Measurements from ENCODE around the gene ASPSCR1. TPM values are rescaled to one million over a fixed set of nuclear protein-coding genes. Genes with fewer than 3 reads are reported as not detected.
A peak's percentile ranks its signal among the peaks of the same experiment; 100 is the strongest.

The ASPSCR1 gene
- 10 to 100 TPM; 17.9 to 57.4 TPM for total RNA-seq

GRCh38 chr17:81977211-81977808 lies at the start of gene ASPSCR1:
ASPSCR1 (plus strand) TSS chr17:81977629; CDS start chr17:81977647, 18 bp downstream.
- intact Hi-C loops (cut with DNase I): no loop called here
- peak; percentile 92 to 95 (median 94) for DNase-seq
- peak; percentile 94 for ATAC-seq
- Histone ChIP-seq H3K4me3 (peak within 1 kb of the TSS; percentile 70), H3K27ac (peak within 1 kb of the TSS; percentile 88 to 94 (median 92)), H3K27me3 (no peaks in the 10 kb centered on the region), H3K9me3 (no peaks in the 10 kb centered on the region), H3K4me1 (peaks cover 20% of the 10 kb centered on the region), H3K36me3 (replicated peaks in 1 of 2; ENCODE audit: insufficient read depth in 1 of 2, low read depth in 2 of 2) (no peaks in the 10 kb centered on the region)
- TF ChIP-seq CTCF (IDR thresholded peaks at IDR 0.05): peak in 1 of 7 experiments; percentile 17
- TF ChIP-seq POLR2A (IDR thresholded peaks at IDR 0.05): peak; percentile 79 to 89 (median 83)
- WGBS, 2 donors: 0% methylated on average over 3 to 73 of the region's 76 CpGs

- Histone ChIP-seq H3K27me3 (no peaks in the 10 kb centered on the region), H3K4me3 (peak within 1 kb of the TSS; percentile 85 to 98), H3K4me1 (peaks cover 48% of the 10 kb centered on the region), H3K27ac (peak within 1 kb of the TSS; percentile 89 to 98 (median 96)), H3K36me3 (replicated peaks in 1 of 2; ENCODE audit: insufficient read depth in 1 of 2, low read depth in 2 of 2) (no peaks in the 10 kb centered on the region), H3K9me3 (no peaks in the 10 kb centered on the region)
- DNase-seq: peak; percentile 90 to 94 (median 94)
- WGBS, 2 donors: 1% methylated on average over 82 of the region's 98 CpGs; no CpG with 5 or more reads in 1 of the 2 donors
- intact Hi-C loops (cut with DNase I): no loop called here
- peak; percentile 73 for ATAC-seq
- TF ChIP-seq POLR2A (IDR thresholded peaks at IDR 0.05): peak; percentile 32 to 53 (median 52)
- TF ChIP-seq CTCF (IDR thresholded peaks at IDR 0.05): peak in 3 of 7 experiments; percentile 13 to 42 (median 15)
Measured at GRCh38 chr17:81927653-81928543, 49.5 kb upstream of the ASPSCR1 start, which contains the start of gene MAFG. MAFG (minus strand) TSS chr17:81927735; CDS start chr17:81923185, 4,550 bp downstream.

GRCh38 chr17:81928544-81929252 lies 48.7 kb upstream of the ASPSCR1 start:
- Histone ChIP-seq H3K4me3 (peak overlapping the region in 1 of 2 donors; percentile 60), H3K27me3 (no peaks in the 10 kb centered on the region), H3K27ac (peak overlapping the region in 1 of 4 donors; percentile 64), H3K36me3 (replicated peaks in 1 of 2; ENCODE audit: insufficient read depth in 1 of 2, low read depth in 2 of 2) (no peaks in the 10 kb centered on the region), H3K9me3 (no peaks in the 10 kb centered on the region), H3K4me1 (peaks cover 40% of the 10 kb centered on the region)
- no peak for DNase-seq
- no peak for ATAC-seq
- intact Hi-C loops (cut with DNase I): no loop called here
- WGBS, 2 donors: 39 to 100% methylated on average over 7 to 44 of the region's 44 CpGs
- TF ChIP-seq CTCF (IDR thresholded peaks at IDR 0.05) (no peak), POLR2A (IDR thresholded peaks at IDR 0.05) (no peak)

GRCh38 chr17:81929253-81930141 lies 47.9 kb upstream of the ASPSCR1 start:
- H3K27me3 ChIP-seq: no peaks in the 10 kb centered on the region
- no peak for TF ChIP-seq CTCF (IDR thresholded peaks at IDR 0.05)
- H3K36me3 ChIP-seq (replicated peaks in 1 of 2; ENCODE audit: insufficient read depth in 1 of 2, low read depth in 2 of 2): no peaks in the 10 kb centered on the region
- peaks cover 32% of the 10 kb centered on the region for H3K4me1 ChIP-seq
- H3K9me3 ChIP-seq: no peaks in the 10 kb centered on the region
- DNase-seq: no peak
- no peak for ATAC-seq
- no peak overlapping the region for H3K27ac ChIP-seq
- H3K4me3 ChIP-seq: no peak overlapping the region
- 88 to 92% methylated on average over 26 to 28 of the region's 31 CpGs for WGBS, 2 donors
- intact Hi-C loops (cut with DNase I): no loop called here

All from body of pancreas (tissue), 4 donors.